Neural cell (in vitro differentiated cells): Measurements from ENCODE around the gene ACP4. TPM values are rescaled to one million over a fixed set of nuclear protein-coding genes. Genes with fewer than 3 reads are reported as not detected.

ENCODE experiments used
- H2AFZ ChIP-seq: fragments of 200-600, 300-800 bp; sonication (generic), shearing (Covaris generic); 2 replicates; pipeline ENCODE4 v1.6.0; 2014; ENCODE audit warnings: low read depth, mild to moderate bottlenecking, antibody characterized with exemption, low read length, moderate library complexity
- H3F3A ChIP-seq: fragments of 200-600 bp; shearing (Covaris generic); 2 replicates; pipeline ENCODE4 v1.6.1; 2016; ENCODE audit warnings: mild to moderate bottlenecking, moderate library complexity, mixed read lengths, antibody characterized with exemption, low read length; ENCODE audit not compliant: insufficient read depth, poor library complexity, severe bottlenecking
- H3K27ac ChIP-seq: fragments of 200-600, 300-800 bp; sonication (generic), shearing (Covaris generic); 2 replicates; pipeline ENCODE4 v1.5.1; 2014; ENCODE audit warnings: mild to moderate bottlenecking, low read length, moderate library complexity
- H3K27me3 ChIP-seq: fragments of 300-800, 200-600 bp; sonication (generic), shearing (Covaris generic); 2 replicates; pipeline ENCODE4 v1.6.0; 2014; ENCODE audit warnings: mild to moderate bottlenecking, low read depth, low read length, moderate library complexity; ENCODE audit not compliant: insufficient read depth
- H3K36me3 ChIP-seq: fragments of 300-800, 200-600 bp; sonication (generic), shearing (Covaris generic); 2 replicates; pipeline ENCODE4 v1.5.1; 2014; ENCODE audit warnings: mild to moderate bottlenecking, antibody characterized with exemption, low read length, moderate library complexity; ENCODE audit not compliant: insufficient read depth
- H3K4me2 ChIP-seq: fragments of 300-800, 200-600 bp; sonication (generic), shearing (Covaris generic); 2 replicates; pipeline ENCODE4 v1.6.0; 2014; ENCODE audit warnings: mild to moderate bottlenecking, low read length
- H3K4me3 ChIP-seq: fragments of 300-800, 200-600 bp; sonication (generic), shearing (Covaris generic); 2 replicates; pipeline ENCODE4 v1.5.1; 2014; ENCODE audit warnings: mild to moderate bottlenecking, low read length, moderate library complexity
- H3K79me2 ChIP-seq: fragments of 200-600 bp; shearing (Covaris generic); replicated peaks from 2 replicates; pipeline ENCODE4 v1.6.0; 2014; ENCODE audit warnings: mild to moderate bottlenecking, low read length, moderate library complexity; ENCODE audit not compliant: insufficient read depth
- H3K9ac ChIP-seq: fragments of 300-800, 200-600 bp; sonication (generic), shearing (Covaris generic); 2 replicates; pipeline ENCODE4 v1.6.1; 2016; ENCODE audit warnings: mild to moderate bottlenecking, low read length, mixed read lengths
- H3K9me2 ChIP-seq: fragments of 200-600 bp; shearing (Covaris generic); 2 replicates; pipeline ENCODE4 v1.6.1; 2016; ENCODE audit warnings: mild to moderate bottlenecking, low read length, mixed read lengths; ENCODE audit not compliant: insufficient read depth
- H3K9me3 ChIP-seq: fragments of 200-600, 300-800 bp; sonication (generic), shearing (Covaris generic); 2 replicates; pipeline ENCODE4 v1.6.1; 2016; ENCODE audit warnings: mild to moderate bottlenecking, mixed run types, low read length, moderate library complexity, mixed read lengths
- H4K20me1 ChIP-seq: fragments of 200-600 bp; shearing (Covaris generic); 2 replicates; pipeline ENCODE4 v1.6.1; 2016; ENCODE audit warnings: mild to moderate bottlenecking, mixed run types; ENCODE audit not compliant: insufficient read depth
- EP300 ChIP-seq: fragments of 450-650 bp; conservative IDR thresholded peaks from 2 replicates; pipeline ENCODE4 v1.6.1; 2014; ENCODE audit warnings: antibody characterized with exemption, mild to moderate bottlenecking, moderate library complexity; ENCODE audit not compliant: poor library complexity, severe bottlenecking
- MXI1 ChIP-seq: fragments of 450-650 bp; conservative IDR thresholded peaks from 2 replicates; pipeline ENCODE4 v1.6.1; 2014; ENCODE audit warnings: antibody characterized with exemption, mild to moderate bottlenecking; ENCODE audit not compliant: poor library complexity, severe bottlenecking
- POLR2AphosphoS5 ChIP-seq: IDR thresholded peaks from 2 replicates; pipeline ENCODE4 v1.6.1; 2012
- RAD21 ChIP-seq: fragments of 450-650 bp; conservative IDR thresholded peaks from 2 replicates; pipeline ENCODE4 v1.6.1; 2014; ENCODE audit warnings: antibody characterized with exemption, mild to moderate bottlenecking, moderate library complexity
- SMC3 ChIP-seq: fragments of 450-650 bp; conservative IDR thresholded peaks from 2 replicates; pipeline ENCODE4 v1.6.1; 2014; ENCODE audit warnings: antibody characterized with exemption, mild to moderate bottlenecking, moderate library complexity; ENCODE audit not compliant: poor library complexity
- TAF1 ChIP-seq: IDR thresholded peaks from 2 replicates; pipeline ENCODE4 v1.6.1; 2012; ENCODE audit warnings: low read depth
- polyA plus RNA-seq: library from polyadenylated mRNA; depleted of rRNA; stranded (reverse); fragments of >200 nt; gene quantifications from 2 replicates; pipeline ENCODE4 v1.2.3, GENCODE V29; 2014
- TF ChIP-seq, protein P1 (sequence below): IDR thresholded peaks from 2 replicates; pipeline ENCODE4 v1.6.1; 2012; ENCODE audit warnings: borderline replicate concordance
- TF ChIP-seq, protein P2 (sequence below): fragments of 450-650 bp; IDR thresholded peaks from 2 replicates; pipeline ENCODE4 v1.5.1; 2014; ENCODE audit warnings: antibody characterized with exemption, mild to moderate bottlenecking, moderate library complexity; ENCODE audit not compliant: poor library complexity, severe bottlenecking

The ACP4 gene
- polyA plus RNA-seq, 1 donor from 2014 or later: not detected

DNA sequence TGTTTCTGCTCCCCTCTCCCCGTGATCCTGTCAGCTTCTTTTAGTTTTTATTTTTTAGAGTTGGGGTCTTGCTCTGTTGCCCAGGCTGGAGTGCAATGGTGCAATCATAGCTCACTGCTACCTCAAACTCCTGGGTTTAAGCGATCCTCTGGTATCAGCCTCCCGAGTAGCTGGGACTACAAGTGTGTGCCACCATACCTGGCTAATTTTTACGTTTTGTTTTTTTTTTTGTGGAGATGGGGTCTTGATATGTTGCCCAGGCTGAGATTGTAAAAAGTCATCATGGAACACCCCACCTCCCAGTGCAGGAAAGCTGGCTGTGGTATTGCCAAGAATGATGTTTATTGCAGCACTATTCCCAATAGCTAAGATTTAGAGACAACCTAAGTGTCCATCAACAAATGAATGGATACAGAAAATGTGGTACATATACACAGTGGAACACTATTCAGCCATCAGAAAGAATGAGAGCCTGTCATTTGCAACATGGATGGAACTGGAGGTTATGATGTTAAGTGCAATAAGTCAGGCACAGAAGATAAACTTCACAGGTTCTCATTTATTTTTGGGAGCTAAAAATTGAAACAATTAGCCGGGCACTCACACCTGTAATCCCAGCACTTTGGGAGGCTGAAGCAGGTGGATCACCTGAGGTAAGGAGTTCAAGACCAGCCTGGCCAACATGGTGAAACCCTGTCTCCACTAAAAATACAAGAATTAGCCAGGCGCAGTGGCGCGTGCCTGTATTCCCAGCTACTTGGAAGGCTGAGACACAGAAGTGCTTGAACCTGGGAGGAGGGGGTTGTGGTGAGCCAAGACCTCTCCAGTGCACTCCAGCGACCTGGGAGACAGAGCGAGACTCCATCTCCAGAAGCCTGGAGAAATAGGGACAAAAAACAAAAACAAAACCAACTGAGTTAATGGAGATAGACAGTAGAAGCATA, 49.8 kb downstream of the ACP4 start:
- H3K27ac ChIP-seq: no peak overlapping the region
- TF ChIP-seq, protein P1, sequence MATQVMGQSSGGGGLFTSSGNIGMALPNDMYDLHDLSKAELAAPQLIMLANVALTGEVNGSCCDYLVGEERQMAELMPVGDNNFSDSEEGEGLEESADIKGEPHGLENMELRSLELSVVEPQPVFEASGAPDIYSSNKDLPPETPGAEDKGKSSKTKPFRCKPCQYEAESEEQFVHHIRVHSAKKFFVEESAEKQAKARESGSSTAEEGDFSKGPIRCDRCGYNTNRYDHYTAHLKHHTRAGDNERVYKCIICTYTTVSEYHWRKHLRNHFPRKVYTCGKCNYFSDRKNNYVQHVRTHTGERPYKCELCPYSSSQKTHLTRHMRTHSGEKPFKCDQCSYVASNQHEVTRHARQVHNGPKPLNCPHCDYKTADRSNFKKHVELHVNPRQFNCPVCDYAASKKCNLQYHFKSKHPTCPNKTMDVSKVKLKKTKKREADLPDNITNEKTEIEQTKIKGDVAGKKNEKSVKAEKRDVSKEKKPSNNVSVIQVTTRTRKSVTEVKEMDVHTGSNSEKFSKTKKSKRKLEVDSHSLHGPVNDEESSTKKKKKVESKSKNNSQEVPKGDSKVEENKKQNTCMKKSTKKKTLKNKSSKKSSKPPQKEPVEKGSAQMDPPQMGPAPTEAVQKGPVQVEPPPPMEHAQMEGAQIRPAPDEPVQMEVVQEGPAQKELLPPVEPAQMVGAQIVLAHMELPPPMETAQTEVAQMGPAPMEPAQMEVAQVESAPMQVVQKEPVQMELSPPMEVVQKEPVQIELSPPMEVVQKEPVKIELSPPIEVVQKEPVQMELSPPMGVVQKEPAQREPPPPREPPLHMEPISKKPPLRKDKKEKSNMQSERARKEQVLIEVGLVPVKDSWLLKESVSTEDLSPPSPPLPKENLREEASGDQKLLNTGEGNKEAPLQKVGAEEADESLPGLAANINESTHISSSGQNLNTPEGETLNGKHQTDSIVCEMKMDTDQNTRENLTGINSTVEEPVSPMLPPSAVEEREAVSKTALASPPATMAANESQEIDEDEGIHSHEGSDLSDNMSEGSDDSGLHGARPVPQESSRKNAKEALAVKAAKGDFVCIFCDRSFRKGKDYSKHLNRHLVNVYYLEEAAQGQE: no peak
- TF ChIP-seq SMC3: no peak
- no peak for TF ChIP-seq MXI1
- TF ChIP-seq EP300: no peak
- TF ChIP-seq, protein P2, sequence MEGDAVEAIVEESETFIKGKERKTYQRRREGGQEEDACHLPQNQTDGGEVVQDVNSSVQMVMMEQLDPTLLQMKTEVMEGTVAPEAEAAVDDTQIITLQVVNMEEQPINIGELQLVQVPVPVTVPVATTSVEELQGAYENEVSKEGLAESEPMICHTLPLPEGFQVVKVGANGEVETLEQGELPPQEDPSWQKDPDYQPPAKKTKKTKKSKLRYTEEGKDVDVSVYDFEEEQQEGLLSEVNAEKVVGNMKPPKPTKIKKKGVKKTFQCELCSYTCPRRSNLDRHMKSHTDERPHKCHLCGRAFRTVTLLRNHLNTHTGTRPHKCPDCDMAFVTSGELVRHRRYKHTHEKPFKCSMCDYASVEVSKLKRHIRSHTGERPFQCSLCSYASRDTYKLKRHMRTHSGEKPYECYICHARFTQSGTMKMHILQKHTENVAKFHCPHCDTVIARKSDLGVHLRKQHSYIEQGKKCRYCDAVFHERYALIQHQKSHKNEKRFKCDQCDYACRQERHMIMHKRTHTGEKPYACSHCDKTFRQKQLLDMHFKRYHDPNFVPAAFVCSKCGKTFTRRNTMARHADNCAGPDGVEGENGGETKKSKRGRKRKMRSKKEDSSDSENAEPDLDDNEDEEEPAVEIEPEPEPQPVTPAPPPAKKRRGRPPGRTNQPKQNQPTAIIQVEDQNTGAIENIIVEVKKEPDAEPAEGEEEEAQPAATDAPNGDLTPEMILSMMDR: no peak
- TF ChIP-seq TAF1: no peak
- TF ChIP-seq RAD21: no peak
- no peak overlapping the region for H3K9ac ChIP-seq
- no peak overlapping the region for H3K4me2 ChIP-seq
- H3K9me2 ChIP-seq: no peaks in the 10 kb centered on the region
- no peaks in the 10 kb centered on the region for H4K20me1 ChIP-seq
- peaks cover 23% of the 10 kb centered on the region for H3K27me3 ChIP-seq
- no peaks in the 10 kb centered on the region for H3K79me2 ChIP-seq
- no peak overlapping the region for H2AFZ ChIP-seq
- H3F3A ChIP-seq: no peaks in the 10 kb centered on the region
- H3K9me3 ChIP-seq: no peaks in the 10 kb centered on the region
- no peaks in the 10 kb centered on the region for H3K36me3 ChIP-seq
- no peak overlapping the region for H3K4me3 ChIP-seq

DNA sequence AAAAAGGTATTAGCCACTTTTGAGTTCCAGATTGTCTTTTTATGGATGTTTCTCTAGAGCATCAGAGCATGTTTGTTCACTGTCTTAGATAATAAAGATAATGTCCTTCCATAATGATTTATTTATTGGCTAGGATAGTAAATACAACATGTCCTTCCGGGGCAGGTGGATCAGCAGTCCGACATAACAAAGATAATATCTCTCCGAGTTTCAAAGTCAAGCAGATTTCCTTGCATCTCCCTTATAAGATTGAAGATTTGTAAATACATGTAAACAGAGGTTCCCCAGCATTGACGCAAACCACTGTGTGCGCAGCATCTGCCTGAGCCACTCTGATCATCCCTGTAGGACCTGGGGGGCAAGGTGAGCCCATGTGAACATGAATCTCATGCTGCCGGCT, 51.9 kb downstream of the ACP4 start:
- no peaks in the 10 kb centered on the region for H3K9me3 ChIP-seq
- no peak overlapping the region for H3K4me3 ChIP-seq
- H3K79me2 ChIP-seq: no peaks in the 10 kb centered on the region
- no peaks in the 10 kb centered on the region for H3K9me2 ChIP-seq
- no peaks in the 10 kb centered on the region for H3F3A ChIP-seq
- no peak overlapping the region for H3K4me2 ChIP-seq
- H3K27ac ChIP-seq: no peak overlapping the region
- H4K20me1 ChIP-seq: no peaks in the 10 kb centered on the region
- no peak overlapping the region for H2AFZ ChIP-seq
- peaks cover 2% of the 10 kb centered on the region for H3K27me3 ChIP-seq
- TF ChIP-seq, protein P2: no peak
- TF ChIP-seq TAF1 (no peak), RAD21 (no peak), MXI1 (no peak), POLR2AphosphoS5 (no peak)
- H3K9ac ChIP-seq: no peak overlapping the region
- H3K36me3 ChIP-seq: no peaks in the 10 kb centered on the region
